Breast epithelium (tissue), 3 donors: ENCODE data around the gene NR3C2.

Experiments
- POLR2A ChIP-seq: fragments of 450-650 bp; IDR thresholded peaks from one replicate; pipeline ENCODE4 v1.6.1; 2016; ENCODE audit warnings: antibody characterized with exemption, mild to moderate bottlenecking, moderate library complexity
- TF ChIP-seq, protein P1 (sequence below), 3 donors: fragments of 450-650 bp; IDR thresholded peaks; one replicate each; pipeline ENCODE4 v1.5.1; 2016 to 2017; ENCODE audit warnings: antibody characterized with exemption in 3 of 3, mild to moderate bottlenecking in 3 of 3, moderate library complexity in 3 of 3

DNA sequence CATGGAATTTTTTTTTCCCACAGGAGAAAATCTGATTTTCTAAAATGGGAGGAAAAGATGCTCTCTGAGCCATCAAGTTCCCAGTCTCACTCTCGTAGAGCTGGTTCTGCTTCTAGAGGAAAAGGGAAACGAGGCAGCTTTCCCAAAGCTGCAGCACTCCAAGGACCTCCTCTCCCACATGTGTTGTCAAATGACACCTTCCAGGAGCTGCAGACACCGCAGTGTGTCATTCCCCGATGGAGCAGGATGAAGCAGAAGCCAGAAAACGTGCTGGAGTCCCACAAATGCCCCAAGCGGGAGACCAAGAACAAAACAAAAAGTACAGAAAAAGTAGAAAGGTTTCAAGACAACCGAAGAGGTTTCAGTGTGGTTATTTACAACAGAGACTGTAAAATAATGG lies 362.3 kb downstream of the NR3C2 start:
- TF ChIP-seq POLR2A = no peak
- TF ChIP-seq, protein P1, sequence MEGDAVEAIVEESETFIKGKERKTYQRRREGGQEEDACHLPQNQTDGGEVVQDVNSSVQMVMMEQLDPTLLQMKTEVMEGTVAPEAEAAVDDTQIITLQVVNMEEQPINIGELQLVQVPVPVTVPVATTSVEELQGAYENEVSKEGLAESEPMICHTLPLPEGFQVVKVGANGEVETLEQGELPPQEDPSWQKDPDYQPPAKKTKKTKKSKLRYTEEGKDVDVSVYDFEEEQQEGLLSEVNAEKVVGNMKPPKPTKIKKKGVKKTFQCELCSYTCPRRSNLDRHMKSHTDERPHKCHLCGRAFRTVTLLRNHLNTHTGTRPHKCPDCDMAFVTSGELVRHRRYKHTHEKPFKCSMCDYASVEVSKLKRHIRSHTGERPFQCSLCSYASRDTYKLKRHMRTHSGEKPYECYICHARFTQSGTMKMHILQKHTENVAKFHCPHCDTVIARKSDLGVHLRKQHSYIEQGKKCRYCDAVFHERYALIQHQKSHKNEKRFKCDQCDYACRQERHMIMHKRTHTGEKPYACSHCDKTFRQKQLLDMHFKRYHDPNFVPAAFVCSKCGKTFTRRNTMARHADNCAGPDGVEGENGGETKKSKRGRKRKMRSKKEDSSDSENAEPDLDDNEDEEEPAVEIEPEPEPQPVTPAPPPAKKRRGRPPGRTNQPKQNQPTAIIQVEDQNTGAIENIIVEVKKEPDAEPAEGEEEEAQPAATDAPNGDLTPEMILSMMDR (IDR thresholded peaks at IDR 0.05) = no peak
